H1 (cell line): ENCODE measurements around the gene FAM200B. TPM values are rescaled to one million over a fixed set of nuclear protein-coding genes. Genes with fewer than 3 reads are reported as not detected.
A peak's percentile ranks its signal among the peaks of the same experiment; 100 is the strongest.

Source experiments
- CTCF ChIA-PET: fragments of 300-600 bp; sonication (Branson Sonifier 250); formaldehyde crosslinking; loops from one replicate; lab custom pipeline; 2021; ENCODE audit not compliant: partially characterized antibody; lab: Charles Lee
- POLR2A ChIA-PET: fragments of 300-600 bp; sonication (Branson Sonifier 250); formaldehyde crosslinking; loops from one replicate; lab custom pipeline; 2021; ENCODE audit warnings: inconsistent platforms; ENCODE audit not compliant: partially characterized antibody; lab: Charles Lee
- DNase-seq, 2 experiments: peaks; one replicate each; pipeline versions ENCODE4 v3.0.0 to v3.0.0-alpha.2; 2010 to 2022; ENCODE audit warnings: low spot score in 2 of 2, low read depth in 1 of 2, mixed read lengths in 1 of 2
- FAIRE-seq: peaks from 2 replicates; lab custom pipeline; 2011; peaks lifted over from hg19 to GRCh38; lab: Jason Lieb, UNC
- H2AFZ ChIP-seq: 2 replicates; pipeline ENCODE4 v1.8.1; 2012; ENCODE audit warnings: low read length, inconsistent platforms
- H2AK5ac ChIP-seq: 2 replicates; pipeline ENCODE4 v1.6.1; 2013; ENCODE audit warnings: low read depth, low read length
- H2BK120ac ChIP-seq: replicated peaks from 2 replicates; pipeline ENCODE3; 2013; ENCODE audit warnings: low read depth, low read length, inconsistent platforms
- H2BK12ac ChIP-seq: 2 replicates; pipeline ENCODE4 v1.6.1; 2013; ENCODE audit warnings: low read depth, low read length
- H2BK15ac ChIP-seq: 2 replicates; pipeline ENCODE4 v1.6.1; 2013; ENCODE audit warnings: low read length
- H2BK20ac ChIP-seq: 2 replicates; pipeline ENCODE4 v1.6.1; 2013; ENCODE audit warnings: low read length
- H2BK5ac ChIP-seq: 2 replicates; pipeline ENCODE4 v1.6.1; 2013; ENCODE audit warnings: low read depth, low read length
- H3K14ac ChIP-seq: 2 replicates; pipeline ENCODE4 v1.6.1; 2013; ENCODE audit warnings: inconsistent platforms; ENCODE audit not compliant: insufficient read length
- H3K18ac ChIP-seq: 2 replicates; pipeline ENCODE4 v1.6.1; 2013; ENCODE audit warnings: low read length; ENCODE audit errors: extremely low read depth
- H3K23ac ChIP-seq: 2 replicates; pipeline ENCODE4 v1.6.1; 2013; ENCODE audit warnings: inconsistent platforms; ENCODE audit not compliant: insufficient read length
- H3K23me2 ChIP-seq: 2 replicates; pipeline ENCODE4 v1.6.1; 2013; ENCODE audit warnings: low read depth, low read length
- H3K27ac ChIP-seq: 2 replicates; pipeline ENCODE4 v1.6.1; 2011; ENCODE audit warnings: low read depth, low read length, inconsistent platforms
- H3K27me3 ChIP-seq, 4 experiments: replicated peaks in 1 of 4; 1 replicate in 1 of 4; 2 replicates in 3 of 4; pipeline versions ENCODE4 v1.6.1 to v1.8.1; 2011 to 2013; ENCODE audit warnings: low read length in 3 of 4, mild to moderate bottlenecking in 3 of 4, inconsistent platforms in 2 of 4, mixed read lengths in 2 of 4, moderate library complexity in 1 of 4; ENCODE audit not compliant: control insufficient read depth in 3 of 4, insufficient read depth in 3 of 4; ENCODE audit errors: extremely low read depth in 1 of 4
- H3K36me3 ChIP-seq, 4 experiments: 2 replicates each; pipeline versions ENCODE4 v1.6.1 to v1.8.1; 2011 to 2013; ENCODE audit warnings: mild to moderate bottlenecking in 4 of 4, low read length in 3 of 4, moderate library complexity in 2 of 4, control low read depth in 1 of 4, inconsistent platforms in 1 of 4; ENCODE audit not compliant: insufficient read depth in 4 of 4, control insufficient read depth in 2 of 4
- H3K4ac ChIP-seq: replicated peaks from 2 replicates; pipeline ENCODE3; 2013; ENCODE audit warnings: low read length, low read depth, mixed read lengths, inconsistent platforms; ENCODE audit not compliant: insufficient read length
- H3K4me1 ChIP-seq, 4 experiments: replicated peaks in 1 of 4; 1 replicate in 1 of 4; 2 replicates in 3 of 4; pipeline versions ENCODE4 v1.6.1 to v1.8.1; 2011 to 2013; ENCODE audit warnings: low read length in 3 of 4, inconsistent platforms in 2 of 4, mixed read lengths in 1 of 4; ENCODE audit not compliant: insufficient read depth in 4 of 4, control insufficient read depth in 3 of 4
- H3K4me2 ChIP-seq, 2 experiments: 2 replicates each; pipeline versions ENCODE4 v1.6.1 to v1.8.1; 2011 to 2013; ENCODE audit warnings: low read depth in 2 of 2, low read length in 2 of 2, control low read depth in 1 of 2, inconsistent platforms in 1 of 2, mild to moderate bottlenecking in 1 of 2; ENCODE audit not compliant: insufficient read depth in 1 of 2
- H3K4me3 ChIP-seq, 4 experiments: fragments of 200-600, 300-600 bp in 1 of 4; sonication (generic), shearing (Covaris generic), sonication (Bioruptor Twin) in 1 of 4; 2 replicates each; pipeline versions ENCODE4 v1.5.1 to v1.8.1; 2011 to 2016; ENCODE audit warnings: low read length in 4 of 4, low read depth in 3 of 4, control low read depth in 2 of 4, inconsistent platforms in 2 of 4, mild to moderate bottlenecking in 2 of 4, mixed read lengths in 1 of 4, moderate library complexity in 1 of 4; ENCODE audit not compliant: insufficient read depth in 2 of 4; ENCODE audit errors: extremely low read depth in 1 of 4
- H3K56ac ChIP-seq: replicated peaks from 2 replicates; pipeline ENCODE3; 2013; ENCODE audit warnings: low read depth, mild to moderate bottlenecking, mixed read lengths, low read length, inconsistent platforms; ENCODE audit not compliant: insufficient read length
- H3K79me1 ChIP-seq: 2 replicates; pipeline ENCODE4 v1.6.1; 2013; ENCODE audit warnings: low read depth, low read length, control low read depth
- H3K79me2 ChIP-seq, 2 experiments: 2 replicates each; pipeline versions ENCODE4 v1.6.1 to v1.8.1; 2012 to 2013; ENCODE audit warnings: low read length in 2 of 2, mild to moderate bottlenecking in 2 of 2, inconsistent platforms in 1 of 2; ENCODE audit not compliant: insufficient read depth in 2 of 2, control insufficient read depth in 1 of 2
- H3K9ac ChIP-seq, 4 experiments: replicated peaks in 1 of 4; 1 replicate in 1 of 4; 2 replicates in 3 of 4; pipeline versions ENCODE4 v1.6.1 to v1.8.1; 2011 to 2013; ENCODE audit warnings: low read depth in 3 of 4, low read length in 3 of 4, control low read depth in 2 of 4, mild to moderate bottlenecking in 2 of 4, moderate library complexity in 2 of 4, inconsistent platforms in 1 of 4; ENCODE audit errors: extremely low read depth in 1 of 4
- H3K9me3 ChIP-seq, 2 experiments: 2 replicates each; pipeline versions ENCODE4 v1.6.1 to v1.8.1; 2012 to 2013; ENCODE audit warnings: mild to moderate bottlenecking in 2 of 2, moderate library complexity in 2 of 2, control low read depth in 1 of 2, inconsistent platforms in 1 of 2, low read depth in 1 of 2, low read length in 1 of 2, mixed read lengths in 1 of 2; ENCODE audit not compliant: insufficient read depth in 2 of 2
- H4K20me1 ChIP-seq, 2 experiments: replicated peaks in 1 of 2; 2 replicates each; pipeline versions ENCODE3 to v1.8.1; 2011 to 2013; ENCODE audit warnings: inconsistent platforms in 2 of 2, low read length in 2 of 2, mild to moderate bottlenecking in 1 of 2; ENCODE audit not compliant: insufficient read depth in 2 of 2, control insufficient read depth in 1 of 2
- H4K5ac ChIP-seq: 2 replicates; pipeline ENCODE4 v1.6.1; 2013; ENCODE audit warnings: low read length, low read depth, mixed read lengths, inconsistent platforms; ENCODE audit not compliant: insufficient read length
- H4K8ac ChIP-seq: 2 replicates; pipeline ENCODE4 v1.8.0; 2013; ENCODE audit warnings: mild to moderate bottlenecking, moderate library complexity, low read length, inconsistent platforms; ENCODE audit not compliant: insufficient read depth; ENCODE audit errors: extremely low read depth
- H4K91ac ChIP-seq: replicated peaks from 2 replicates; pipeline ENCODE3; 2013; ENCODE audit warnings: low read length, mixed read lengths, inconsistent platforms; ENCODE audit not compliant: insufficient read length
- WGBS, 2 experiments: shearing (Covaris generic) in 1 of 2; methylation state at CpG; one replicate each; pipeline versions ENCODE4 v1.1.6 to v1.1.7; 2013 to 2015; ENCODE audit warnings: low lambda C conversion rate in 2 of 2, mixed read lengths in 2 of 2, inconsistent platforms in 1 of 2, low coverage in 1 of 2, missing lambda C conversion rate in 1 of 2; ENCODE audit not compliant: insufficient replicate concordance in 2 of 2, insufficient coverage in 1 of 2, insufficient read length in 1 of 2; ENCODE audit errors: extremely low coverage in 1 of 2, missing lambda C conversion rate in 1 of 2; 5-methylcytosine and 5-hydroxymethylcytosine counted together
- polyA plus RNA-seq, 7 experiments: library from polyadenylated mRNA; depleted of rRNA in 3 of 7; stranded (reverse) in 5 of 7; unstranded in 2 of 7; fragments of >200 nt in 5 of 7; fragments of 200-250 nt in 2 of 7; gene quantifications; 1 replicate in 5 of 7; 2 replicates in 1 of 7; 4 replicates in 1 of 7; pipeline versions ENCODE4 v1.2.1 to v1.2.3, GENCODE V29; 2011 to 2013; ENCODE audit warnings: missing spikeins in 2 of 7, mixed read lengths in 2 of 7
- total RNA-seq: library from RNA; stranded (reverse); fragmentation: NEBNext Ultra II Directional; extraction: Animal tissue kit (Norgen Biotek cat#: 25700); gene quantifications from 2 replicates; pipeline ENCODE4 v1.2.1, GENCODE V29; 2021

Gene FAM200B
- total and polyA plus RNA-seq, 2 of the 8 experiments (the other 6 are each of a cell fraction or from before 2014, with no cell fraction given) = 10.7 to 23.7 TPM

DNA sequence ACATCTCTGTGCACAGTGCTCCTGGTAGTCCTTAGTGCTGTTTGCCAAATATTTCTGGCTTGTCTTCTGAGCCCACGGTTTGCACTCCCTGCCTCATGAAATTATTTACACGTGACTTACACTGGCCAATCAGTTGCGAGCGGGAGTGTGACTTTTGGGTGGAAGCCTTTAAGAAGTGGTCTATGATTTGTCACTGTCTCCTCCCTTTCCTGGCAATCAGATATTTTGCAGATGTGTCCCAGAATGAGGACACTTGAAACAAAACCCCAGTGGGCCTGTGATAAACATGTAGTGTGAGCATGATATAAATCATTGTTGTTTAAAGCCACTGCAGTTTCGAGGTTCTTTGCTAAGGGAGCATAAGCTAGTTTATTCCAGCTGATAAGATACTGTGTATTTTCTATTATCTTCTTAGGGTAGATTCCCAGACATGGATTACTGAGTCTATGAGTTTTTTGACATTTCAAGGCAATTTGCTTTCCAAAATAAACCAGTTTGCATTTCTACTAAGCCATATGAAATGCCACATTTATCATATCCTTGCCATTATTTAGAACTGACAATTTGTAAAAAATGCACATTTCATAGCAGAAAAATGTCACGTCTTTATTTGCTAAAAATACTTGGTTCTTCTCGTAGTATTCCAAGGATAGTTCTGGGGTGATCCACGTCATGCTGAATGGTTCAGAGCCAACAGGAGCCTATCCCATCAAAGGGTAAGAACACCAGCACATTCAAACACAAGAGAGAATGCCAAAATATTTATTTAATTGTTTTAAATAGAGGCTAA is 33.2 kb downstream of the FAM200B start:
- Histone ChIP-seq H3K27ac (no peak overlapping the region), H3K56ac (no peak overlapping the region), H3K79me1 (no peaks in the 10 kb centered on the region), H3K18ac (no peak overlapping the region), H3K4me2 (no peak overlapping the region), H2BK5ac (no peak overlapping the region), H4K91ac (no peak overlapping the region), H3K23me2 (no peaks in the 10 kb centered on the region), H4K5ac (no peak overlapping the region), H2AFZ (no peak overlapping the region), H3K36me3 (no peaks in the 10 kb centered on the region), H3K9ac (peak overlapping the region in 1 of 4 experiments; percentile 46; a peak in 1 of 7 replicates), H4K20me1 (no peaks in the 10 kb centered on the region), H3K4ac (no peak overlapping the region), H3K9me3 (no peaks in the 10 kb centered on the region), H2BK20ac (no peak overlapping the region), H3K14ac (no peak overlapping the region), H4K8ac (no peak overlapping the region), H3K4me1 (no peaks in the 10 kb centered on the region), H2AK5ac (no peak overlapping the region), H2BK15ac (no peak overlapping the region), H3K23ac (no peak overlapping the region), H3K4me3 (no peak overlapping the region), H3K27me3 (peaks cover 0 to 1% (median 0%) of the 10 kb centered on the region in 4 experiments; a peak in 1 of 7 replicates), H3K79me2 (no peaks in the 10 kb centered on the region), H2BK12ac (no peak overlapping the region), H2BK120ac (no peak overlapping the region)
- ChIA-PET POLR2A (no interaction called here), CTCF (interaction anchor here (2.0 kb wide), 1 partner anchor 22 kb away, joined by 6 read pairs; no protein-coding TSS in a partner anchor)
- FAIRE-seq (no peak), DNase-seq (no peak)
- WGBS, 2 experiments = 88% methylated on average over 8 of the region's 8 CpGs; no CpG with 5 or more reads in 1 of the 2 experiments
